ENCODE measurements around the gene MBP.

MBP gene

DNA sequence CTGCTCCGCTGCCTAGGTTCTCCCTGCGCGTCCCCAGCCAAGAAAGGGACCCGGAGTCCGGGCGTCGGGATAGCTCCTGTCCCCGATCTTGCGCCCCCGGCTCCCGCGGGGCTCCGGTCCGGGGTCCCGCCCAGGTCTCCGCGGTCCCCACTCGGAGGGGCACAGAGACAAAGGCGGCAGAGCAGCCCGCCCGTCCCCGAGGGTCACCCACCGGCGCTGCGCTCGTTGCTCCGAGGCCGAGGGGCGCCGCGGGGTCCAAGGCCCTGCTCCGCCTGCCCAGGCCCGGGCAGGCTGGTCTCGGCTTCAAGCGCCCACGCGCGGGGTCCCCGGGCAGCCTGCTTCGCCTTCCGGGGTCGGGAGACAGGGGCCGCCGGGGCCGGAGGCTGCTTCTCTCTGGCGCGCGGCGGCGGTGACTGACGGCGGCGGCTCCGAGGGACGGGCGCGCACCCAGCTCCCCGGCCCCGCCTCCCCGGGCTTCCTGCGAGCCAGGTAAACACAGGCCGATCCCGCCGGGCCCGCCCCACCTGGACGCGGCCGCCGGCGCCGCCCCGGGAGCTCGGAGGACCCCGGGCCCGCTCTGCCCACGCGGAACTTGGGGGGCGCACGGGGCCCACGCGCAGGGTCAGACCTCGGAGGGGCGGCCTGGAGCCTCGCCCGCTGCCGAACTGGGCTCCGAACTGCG, at the start of gene MBP:
TSS of gene MBP (minus strand) at position 415 of the 682 bp plus-strand sequence. CDS start 27,522 bp downstream, outside the sequence.
- DNase-seq, result no peak

DNA sequence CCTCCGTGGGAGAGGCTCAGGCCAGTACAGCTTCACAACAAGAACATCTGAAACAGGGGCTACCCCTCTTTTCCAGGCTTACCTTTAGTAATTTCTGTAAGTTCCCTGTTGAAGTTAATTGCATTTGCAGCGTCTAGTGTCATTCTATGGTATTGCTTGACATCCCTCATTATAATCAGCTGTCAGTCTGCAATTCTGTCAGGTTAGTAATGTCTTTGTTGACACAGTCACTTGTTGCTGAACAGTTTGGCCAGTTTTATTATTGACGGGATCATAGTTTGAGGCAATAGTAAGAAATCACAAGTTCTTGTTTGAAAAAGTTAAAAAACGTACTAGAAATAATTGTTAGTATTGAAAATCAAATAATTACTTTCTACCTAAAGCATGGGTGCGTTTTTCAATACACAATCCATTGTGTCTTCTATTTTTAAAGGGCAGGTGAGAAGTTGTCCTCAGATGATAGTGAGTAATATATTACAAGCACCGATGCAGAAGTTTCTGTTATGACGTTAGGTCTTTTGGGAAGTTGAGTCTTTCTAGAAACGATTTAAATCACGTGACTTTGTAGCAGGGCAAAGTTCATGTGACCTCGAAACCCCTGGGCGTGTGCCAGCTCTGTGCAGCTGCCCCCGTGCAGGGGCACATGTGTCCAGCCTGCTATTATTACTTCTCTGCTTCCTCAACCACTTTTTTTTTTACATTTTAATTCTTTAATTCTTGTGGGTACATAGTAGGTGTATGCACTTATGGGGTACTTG, 49.5 kb upstream of the MBP start:
- DNase-seq, result no peak

DNA sequence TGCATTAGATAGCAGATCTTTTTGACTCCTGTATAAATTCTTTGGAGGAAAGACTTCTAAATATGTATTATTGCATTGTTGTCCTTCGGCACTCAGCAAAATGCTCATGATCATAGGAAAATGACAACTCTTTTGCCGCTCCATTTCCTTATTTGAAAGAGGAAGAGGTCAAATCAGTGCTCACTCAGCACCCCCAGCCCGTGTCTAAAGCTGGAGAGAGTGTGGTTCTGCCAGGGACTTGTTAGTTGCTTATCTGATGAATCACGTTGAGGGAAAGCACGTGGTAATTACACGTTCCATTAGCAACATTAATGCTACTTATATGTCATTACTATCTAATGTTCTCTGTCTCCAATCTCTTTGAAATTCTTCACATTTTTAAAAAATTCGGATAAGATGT, 46.0 kb upstream of the MBP start:
- no peak for DNase-seq

DNA sequence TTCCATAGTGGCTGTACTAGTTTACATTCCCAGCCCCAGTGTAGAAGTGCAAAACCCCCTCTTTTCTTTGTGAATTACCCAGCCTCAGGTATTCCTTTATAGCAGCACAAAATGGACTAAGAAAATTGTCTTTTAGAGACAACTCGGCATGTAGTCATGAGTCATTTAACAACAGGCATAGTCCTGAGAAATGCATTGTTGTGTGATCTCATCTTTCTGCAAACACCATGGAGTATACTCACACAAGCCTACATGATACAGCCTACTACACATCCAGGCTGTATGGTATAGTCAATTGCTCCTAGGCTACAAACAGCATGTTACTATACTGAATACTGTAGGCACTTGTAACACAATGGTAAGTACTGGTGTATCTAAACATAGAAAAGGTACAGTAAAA, 44.4 kb upstream of the MBP start:
- no peak for DNase-seq

DNA sequence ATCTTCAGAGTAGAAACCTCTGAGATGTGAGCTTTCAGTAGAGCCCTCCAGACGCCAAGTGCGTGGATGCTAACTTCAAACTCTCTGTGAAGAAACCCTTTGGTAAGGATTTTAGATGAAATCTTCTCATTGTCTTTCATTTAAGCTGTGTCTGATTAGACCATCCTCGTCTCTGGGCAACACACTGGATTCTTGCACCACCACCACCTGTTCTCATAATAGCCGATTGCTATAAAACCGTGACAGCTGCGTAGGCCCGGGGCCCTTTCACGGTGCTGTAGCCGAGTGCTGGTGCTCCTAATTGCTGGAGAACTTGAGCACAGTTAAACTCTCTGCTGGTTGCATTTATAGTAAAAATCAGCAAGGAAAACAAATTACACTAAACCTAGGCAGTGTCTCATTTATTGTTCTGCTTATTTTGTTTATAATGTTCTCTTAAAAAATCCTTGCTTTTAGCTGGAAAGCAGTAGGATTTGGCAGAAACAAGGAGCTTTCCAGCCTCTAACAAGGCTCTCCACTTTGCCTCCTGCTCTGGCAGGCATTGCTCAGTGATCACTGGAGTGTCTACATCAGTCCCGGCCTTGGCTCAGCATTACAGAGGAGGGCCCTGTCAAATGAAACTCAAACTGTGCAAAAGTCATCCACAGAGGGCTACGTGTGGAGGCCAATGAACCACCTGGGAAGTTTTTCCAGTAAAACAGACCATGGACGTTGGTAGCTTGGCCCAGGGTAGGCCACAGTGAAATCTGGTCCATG, 40.9 kb upstream of the MBP start:
- no peak for DNase-seq

DNA sequence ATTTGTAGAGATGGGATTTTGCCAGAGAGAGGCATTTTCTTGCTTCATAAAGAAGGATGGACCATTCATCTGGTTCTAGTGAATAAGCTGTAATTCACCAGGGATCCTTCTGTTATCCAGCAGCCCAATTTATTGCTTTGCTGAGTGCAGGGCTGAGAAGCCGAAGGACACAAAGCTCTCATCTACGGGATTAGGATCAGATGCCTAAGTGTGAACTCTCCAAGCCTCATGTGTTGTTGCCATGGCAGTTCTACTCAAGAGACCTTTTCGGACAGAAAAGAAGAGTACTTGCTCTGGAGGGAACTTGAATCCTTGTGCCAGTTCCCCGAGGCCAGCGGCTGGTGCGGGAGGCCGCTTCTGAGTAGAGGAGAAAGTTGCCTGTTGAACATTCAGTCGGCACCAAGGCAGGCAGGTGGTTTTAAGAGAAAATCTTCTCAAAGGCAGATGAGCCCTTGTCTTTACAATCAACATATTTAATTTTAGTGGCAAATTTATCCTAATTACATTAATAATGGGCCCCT, 38.4 kb upstream of the MBP start:
- DNase-seq, result no peak

DNA sequence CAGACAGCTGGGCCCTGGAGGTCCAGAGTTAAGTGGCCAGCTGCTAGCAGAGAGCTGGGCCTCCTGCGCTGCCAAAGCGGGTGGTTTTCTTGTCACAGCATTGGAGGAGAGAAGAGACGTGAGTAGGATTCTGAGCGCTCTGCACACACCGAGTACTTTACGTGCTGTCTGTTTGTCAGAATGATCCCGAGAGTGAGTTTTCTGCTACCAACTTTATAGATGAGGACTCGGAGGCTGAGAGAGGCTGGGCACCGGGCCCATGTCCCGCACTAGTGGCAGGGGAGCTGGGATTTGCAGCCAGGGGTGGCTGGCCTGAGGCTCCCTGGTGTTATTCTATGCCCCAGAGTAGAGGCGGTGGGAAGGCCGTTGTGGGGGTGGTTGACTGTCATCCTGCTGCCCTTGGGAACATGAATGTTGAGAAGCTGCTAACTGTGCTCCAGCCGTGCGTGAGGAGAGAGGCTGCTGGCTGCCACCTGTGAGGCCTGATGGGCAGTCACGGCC, 36.3 kb upstream of the MBP start:
- DNase-seq, result no peak

DNA sequence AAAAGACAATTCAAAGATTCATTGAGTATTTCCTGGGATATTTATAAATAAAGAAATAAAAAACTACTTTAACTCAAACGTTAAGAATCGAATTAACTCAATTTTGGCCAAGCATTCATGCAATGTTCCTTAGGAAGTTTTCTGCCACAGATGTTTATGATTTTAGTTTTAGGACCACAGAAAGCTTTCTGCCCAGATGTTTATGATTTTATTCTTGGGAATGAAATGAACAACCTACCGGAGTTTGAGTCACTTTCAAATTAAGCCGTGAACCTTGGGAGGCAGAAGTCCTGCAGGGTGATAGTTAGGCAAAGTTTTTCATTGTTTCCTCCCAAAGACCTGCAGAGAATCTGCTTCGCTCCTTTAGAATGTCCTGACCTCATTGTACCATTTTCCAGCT, 34.7 kb upstream of the MBP start:
- DNase-seq, result no peak

DNA sequence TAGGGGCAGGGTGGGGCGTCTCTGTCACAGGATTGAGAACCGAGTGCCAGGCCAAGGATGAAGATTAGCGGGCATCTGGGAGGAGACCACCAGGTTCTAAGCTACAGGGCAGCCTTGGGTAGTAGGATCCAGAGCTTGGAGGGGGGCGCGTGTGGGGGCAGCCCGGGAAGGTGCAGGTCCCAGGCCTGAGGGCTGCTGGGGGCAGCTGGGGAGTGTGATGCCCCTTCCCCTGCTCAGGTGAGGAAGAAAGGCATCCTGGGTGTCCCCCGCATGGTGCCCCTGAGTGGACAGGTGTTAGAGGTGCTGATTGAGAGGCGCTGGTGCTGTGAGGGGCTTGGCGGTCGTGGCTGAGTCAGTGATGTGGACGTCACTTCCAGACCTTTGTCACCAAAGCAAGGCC, 33.9 kb upstream of the MBP start:
- no peak for DNase-seq

DNA sequence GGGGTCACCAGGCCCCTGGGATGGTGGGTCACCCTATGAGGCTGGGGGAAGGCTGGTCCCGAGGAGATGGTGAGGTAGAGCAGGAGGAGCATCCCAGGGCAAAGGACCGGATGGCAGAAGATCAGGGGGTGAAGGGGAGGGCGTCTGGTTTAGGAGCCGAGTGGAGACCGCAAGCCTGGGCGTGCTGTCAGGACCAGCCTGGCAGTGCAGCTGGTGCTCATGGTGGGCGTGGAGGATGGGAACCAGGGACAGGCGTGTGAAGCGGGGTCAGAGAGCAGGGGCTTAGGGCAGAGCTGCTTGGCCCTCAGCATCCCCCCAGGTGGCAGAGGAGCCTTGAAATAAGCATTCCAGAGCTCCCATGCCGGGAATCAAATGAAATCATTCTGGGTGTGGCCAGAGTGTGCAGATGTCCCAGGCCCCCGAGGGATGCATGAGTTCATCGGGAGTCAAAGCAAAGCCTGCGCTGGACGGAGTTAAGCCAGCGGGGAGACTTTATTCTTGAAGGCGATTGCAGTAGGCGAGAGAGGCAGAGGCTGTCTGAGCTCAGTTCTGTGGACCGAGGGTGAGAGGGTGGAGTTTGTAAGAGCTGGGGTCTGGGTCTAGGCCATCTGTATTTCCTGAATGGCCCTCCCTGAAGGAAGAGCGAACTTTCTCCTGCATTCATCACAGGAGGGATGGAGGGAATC, 33.1 kb upstream of the MBP start:
- DNase-seq, result no peak

DNA sequence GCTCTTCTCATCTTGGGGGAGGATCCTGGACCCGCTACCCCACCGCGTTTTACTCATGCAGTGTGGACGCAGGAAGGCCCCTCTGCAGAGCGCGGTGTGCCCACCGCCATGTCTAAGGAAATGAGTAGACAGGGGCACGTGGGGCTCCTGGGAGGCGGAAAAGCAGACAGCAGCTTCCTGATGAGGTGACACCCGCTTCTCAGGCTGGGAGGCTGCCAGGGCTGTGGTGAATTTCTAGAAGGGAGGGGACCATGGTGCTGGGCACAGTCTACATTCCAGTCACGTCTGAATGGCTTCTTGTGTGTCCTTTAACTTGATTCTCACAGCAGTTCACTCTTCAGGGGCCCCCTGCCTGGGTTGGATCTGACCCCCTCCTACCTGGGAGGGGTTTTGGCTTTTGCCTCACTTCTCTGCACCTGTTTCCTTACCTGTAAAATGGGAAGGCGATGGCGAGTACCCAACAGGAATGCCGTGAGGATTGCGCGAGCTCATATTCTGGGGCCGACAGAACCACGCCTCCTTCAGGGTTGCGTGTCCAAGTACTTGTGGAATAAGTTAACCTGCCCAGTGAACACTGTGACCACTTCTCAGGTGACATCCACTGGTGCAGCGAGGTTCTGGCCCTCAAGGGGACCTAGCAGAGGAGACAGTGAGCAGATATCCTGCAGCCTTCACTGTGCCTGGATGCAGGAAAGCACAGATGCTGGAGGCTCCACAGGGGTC, 32.3 kb upstream of the MBP start:
- DNase-seq, result no peak

DNA sequence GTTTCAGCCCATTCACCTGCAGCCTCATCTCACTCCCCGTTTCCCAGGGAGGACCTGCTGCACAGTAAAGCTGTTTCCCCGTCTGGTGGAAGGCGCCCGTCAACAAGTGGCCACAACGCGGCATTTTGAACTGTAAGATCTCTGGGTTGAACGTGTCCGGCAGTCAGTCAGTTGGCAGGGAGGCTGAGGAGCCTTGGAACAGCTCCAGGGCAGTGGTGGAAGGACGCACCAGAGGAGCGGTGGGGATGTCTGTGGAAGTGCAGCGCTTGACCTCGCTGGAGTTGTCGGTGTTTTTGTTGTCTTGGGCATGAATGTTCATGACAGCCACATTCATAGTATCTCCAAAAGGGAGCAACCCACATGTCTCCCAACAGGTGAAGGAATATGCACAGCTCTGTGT, 31.4 kb upstream of the MBP start:
- no peak for DNase-seq

DNA sequence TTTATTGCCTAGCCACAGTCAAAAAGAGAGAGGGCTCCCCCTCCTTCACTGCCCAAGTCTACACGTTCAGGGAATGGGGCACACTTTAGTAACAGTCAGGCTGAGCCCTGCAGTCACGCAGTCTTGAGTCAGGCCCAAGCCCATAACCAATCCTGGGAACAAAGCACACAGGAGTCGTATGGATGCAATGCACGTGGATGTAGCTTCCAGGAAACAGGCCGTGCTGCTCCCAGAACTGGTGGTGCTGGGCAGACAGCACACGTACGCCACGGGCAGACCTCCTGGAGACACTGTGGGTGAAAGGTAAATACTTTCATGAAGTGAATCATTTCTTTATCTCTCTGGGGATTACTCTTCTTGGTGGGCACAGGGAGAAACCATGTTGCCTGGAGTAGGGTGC, 30.0 kb upstream of the MBP start:
- no peak for DNase-seq

DNA sequence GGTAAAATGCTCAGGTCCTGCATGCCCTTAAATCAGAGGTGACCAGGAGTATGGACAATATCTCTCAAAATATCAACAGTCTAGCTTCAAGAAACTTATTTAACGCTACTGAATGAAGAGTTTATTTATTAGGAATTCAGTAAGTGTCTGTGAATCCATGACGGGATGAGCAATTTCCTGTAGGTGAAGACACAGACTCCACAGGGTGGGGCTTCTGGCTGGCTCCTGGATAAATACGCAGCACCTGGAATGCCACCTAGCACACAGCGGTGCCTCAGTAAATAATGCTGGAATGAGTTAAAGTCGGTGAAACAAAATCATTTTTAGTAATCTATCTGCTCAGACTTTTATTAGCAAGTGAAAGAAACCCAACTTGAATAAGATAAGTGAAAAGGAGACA, 29.4 kb upstream of the MBP start:
- no peak for DNase-seq

DNA sequence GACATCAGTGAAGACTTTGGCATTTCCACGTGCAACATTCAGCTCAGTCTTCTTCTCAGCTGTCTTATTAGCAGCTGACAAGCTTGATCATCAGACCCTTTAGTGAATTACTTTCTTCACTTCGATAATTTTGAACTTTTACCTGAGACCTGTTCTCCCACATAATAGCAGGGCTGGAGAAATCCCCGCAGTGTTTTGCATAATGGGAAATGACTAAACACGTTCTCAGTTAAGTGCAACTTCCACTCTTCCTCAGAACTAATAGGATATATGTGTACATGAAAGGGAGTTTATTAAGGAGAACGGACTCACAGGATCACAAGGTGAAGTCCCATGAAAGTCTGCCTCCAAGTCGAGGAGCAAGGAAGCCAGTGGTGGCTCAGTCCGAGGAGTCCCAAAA, 28.8 kb upstream of the MBP start:
- no peak for DNase-seq

DNA sequence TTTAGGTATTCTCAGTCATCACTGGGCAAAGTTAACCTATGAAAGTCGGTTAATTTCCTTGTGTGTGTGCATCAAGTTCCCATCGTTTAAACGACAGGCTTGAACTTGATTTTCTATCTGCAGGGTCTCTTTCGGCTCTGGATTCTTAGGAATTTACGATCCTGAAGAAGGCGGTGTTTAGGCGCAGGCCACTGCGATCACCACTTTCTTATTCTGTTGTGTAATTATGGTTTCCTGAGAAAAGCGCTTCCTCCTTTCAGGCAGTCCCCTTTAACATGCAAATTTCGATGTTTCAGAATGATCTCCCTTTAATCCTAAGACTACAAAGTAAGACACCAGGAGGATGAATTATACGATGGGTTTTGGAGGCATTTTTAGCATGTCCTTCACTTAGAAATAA, 27.9 kb upstream of the MBP start:
- DNase-seq, result no peak

DNA sequence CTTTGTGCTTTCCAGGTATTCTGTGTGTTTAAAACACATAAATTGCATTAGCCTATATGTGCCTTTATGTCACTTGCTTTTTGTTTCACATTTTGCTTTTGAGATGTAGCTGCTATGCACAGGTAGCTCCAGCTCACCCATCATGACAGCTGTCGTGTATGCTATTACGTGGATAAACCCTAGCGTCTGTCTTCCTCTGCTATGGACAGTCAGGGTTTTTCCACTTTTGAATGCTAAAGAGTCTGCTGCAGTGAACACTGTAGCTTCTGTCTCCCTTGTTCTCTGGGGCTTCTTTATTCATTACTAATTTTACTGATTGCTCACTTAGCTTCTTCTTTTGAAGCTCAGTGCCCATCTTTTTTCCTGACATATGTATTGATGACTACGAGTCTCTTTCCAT, 24.7 kb upstream of the MBP start:
- no peak for DNase-seq

DNA sequence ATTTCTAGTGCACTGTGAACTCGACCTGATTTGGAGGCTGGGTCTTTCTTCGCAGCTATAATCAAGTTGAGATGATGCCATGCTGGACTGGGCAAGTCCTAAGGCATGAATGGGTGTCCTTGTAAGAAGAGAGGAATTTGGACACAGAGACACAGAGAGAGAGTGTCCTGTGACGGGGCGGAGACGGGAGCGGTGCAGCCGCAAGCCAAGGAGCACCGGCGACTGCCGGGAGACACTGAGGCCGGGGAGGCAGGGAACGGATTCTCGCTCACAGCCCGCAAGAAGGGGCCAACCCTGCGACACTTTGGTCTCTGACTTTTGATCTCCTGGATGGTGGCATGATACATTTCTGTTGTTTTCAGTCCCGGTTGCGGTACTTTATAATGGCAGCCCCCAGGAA, 22.4 kb upstream of the MBP start:
- DNase-seq, result no peak

DNA sequence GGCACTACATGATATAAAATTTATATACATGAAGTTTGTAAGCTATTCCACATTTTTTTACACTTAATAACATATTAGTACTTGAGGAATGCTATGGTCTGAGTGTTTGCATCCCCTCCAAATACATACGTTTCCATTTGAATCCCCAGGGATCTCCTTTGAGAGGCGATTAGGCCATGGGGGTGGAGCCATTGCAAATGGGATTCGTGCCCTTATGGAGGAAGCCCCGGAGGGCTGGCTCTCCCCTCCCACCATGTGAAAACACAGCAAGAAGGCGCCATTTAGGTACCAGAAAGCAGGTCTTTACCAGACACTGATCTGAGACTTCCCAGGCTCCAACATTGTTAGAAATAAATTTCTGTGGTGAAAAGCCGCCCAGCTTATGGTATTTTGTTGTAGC, 20.8 kb upstream of the MBP start:
- no peak for DNase-seq

DNA sequence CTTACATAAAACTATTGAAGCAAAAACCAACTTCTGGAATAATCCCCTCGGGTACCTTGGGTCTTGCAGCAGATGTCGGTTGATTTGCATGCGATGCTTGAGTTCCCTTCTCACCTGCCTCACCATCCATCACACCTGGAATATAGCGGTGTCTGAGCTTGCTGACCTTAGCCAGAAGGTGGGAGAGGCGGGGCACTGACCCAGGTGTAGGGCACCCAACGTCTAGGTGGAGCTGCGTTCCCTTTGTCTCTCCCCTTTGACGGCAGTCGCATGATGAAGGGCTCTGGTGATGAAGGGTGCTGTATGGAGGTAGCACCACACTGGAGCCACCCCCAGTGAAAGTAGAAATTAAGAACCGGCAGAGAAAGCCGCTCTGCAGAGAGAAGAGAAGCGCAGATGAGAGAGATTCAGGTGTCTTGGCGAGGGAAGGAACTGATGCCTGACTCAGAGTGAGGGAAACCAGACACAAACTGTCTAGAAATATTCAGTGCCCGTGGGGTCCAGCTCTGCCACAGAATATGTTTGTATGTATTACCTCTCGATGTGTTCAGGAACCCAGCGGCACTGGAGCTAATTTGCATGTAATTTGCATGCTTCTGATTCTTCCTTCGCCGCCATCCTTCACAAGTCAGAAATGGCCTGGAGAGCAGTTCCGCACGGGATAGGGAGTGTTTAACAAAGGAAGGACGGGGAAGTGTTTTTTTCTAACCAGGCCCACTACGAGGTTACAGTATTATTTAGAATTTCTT, 19.4 kb upstream of the MBP start:
- DNase-seq, result no peak

DNA sequence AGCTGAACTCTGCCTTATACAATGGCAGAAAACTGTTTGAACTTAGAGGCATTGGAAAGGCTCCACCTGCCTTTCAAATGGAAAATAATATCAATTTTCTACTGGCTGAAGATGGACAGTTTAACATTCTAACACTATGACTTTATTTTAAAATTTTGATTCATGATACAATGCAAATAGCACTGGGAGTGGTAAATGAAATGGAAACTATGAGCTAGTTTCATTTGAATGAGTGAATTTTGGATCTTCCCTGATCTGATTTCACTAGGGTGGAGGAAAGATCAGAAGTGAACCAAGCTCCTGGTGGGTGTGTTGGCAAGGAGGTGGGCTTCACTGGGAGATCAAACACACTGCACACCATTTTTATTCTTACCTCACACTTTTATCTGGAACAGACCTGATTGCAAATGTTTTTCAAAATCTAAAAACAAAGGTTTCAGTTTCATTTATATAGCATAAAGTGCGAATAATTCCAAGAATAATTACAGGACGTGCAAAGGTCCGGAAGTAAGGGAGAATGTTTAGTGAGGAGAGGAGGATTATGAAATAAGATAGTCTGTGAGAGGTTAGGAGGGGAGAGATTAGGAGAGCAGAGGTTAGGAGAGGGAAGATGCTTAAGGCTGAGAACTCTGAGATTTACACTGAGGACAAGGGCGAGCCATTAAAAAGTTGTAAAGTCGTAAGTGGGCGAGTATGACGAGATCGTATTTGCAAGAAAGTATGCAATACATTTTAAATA, 18.6 kb upstream of the MBP start:
- no peak for DNase-seq
